HG03139 (cell line): Measurements from ENCODE around the gene SLC12A7.
"Not testable (repeated sequence)": the region's sequence is repeated elsewhere in the genome, so short reads cannot be mapped to it uniquely, and the experiment has no call there.

ENCODE experiments used
- ATAC-seq: cut with Tn5 transposase; IDR thresholded peaks from one replicate; pipeline ENCODE4 v1.9.1; 2021; ENCODE audit not compliant: unreplicated experiment

SLC12A7 gene

DNA sequence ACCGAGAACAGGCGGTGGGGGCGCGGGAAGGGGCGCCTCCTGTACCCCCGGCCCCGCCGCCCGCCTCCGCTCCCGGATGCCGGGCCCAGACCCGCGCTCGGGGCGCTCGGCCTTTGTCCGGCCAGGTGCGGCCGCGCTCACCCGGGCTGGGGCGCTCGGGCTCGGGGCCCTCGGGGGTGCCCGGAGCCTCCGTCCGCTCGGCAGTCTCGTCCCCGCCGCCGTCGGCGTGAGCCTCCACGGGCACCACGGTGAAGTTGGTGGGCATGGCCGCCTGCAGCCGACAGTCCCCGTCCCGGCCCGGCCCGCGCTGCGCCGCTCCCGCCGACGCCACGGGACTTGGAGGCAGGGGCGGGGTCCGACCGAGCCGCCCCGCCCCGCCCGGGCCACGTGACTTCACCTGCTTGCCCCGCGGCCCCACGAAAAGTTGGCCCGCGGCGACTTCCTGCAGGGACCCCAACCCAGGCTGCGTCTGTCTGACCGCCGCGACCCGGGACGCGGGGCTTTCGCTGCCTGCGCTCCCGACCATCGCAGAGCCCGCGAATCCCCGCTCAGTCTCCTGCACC is at the start of gene SLC12A7:
TSS of gene SLC12A7 (minus strand) at position 337 of the 563 bp plus-strand sequence. CDS start at position 265, 72 bp downstream.
- ATAC-seq, result no peak

DNA sequence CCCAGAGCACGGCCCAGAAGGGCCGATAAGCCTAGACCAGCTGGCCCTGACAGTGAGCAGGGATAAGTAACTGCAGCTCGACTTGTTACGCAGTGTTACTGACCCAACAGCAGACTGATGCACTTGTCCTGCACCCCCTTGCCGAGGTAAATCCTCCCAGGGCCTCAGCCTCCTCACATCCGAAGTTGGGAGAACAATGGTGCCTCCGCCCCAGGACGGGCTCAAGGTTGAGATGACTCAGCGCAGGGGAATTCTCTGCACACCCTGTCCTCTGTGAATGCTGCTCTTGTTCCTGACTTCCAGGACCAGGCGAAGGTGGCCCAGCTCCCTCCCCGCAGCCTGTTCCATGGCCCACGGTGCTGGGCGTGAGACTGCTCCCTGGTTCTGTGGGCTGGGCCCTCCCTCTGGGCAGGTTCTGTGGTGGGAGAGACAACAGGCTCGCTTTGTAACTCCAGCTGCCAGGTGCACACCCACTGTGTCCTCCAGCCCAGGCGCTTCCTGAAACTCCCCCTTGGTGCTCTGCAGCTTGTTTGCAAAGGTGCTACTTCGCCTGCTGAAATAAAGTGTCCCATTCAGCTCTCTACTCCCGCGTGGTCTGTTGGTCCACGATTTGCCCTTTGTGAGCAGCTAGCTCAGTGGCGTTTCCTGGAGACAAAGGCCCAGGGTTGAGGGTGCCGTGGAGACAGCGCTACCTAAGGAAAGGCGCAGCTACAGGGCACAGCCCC is 49.4 kb upstream of the SLC12A7 start:
- ATAC-seq, result no peak

DNA sequence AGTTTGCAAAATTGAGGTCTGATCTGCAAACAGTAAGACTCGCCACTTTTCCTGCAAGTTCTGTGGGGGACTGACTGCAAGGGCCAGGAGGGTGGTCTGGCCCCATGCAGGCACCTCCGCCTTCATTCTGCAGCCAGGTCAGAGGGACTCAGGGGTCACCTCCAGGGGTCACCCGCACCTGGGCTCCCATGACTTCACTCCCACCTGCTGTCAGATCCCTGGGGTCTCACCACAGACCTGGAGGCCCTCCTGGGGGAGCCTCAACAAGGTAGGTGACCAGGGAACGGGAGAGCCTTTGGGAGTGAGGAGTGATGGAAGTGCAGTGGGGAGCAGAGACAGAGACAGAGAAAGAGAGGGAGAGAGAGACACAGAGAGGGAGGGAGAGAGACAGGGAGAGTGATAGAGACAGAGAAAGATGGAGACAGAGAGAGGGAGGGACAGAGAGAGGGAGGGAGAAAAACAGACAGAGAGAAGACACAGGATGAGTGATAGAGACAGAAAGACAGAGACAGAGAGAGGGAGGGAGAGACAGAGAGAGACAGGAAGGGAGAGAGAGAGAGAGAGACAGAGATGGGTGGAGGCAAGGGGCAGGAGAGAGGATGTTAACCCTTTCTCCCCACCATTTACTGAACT is 48.0 kb upstream of the SLC12A7 start:
- no peak for ATAC-seq

DNA sequence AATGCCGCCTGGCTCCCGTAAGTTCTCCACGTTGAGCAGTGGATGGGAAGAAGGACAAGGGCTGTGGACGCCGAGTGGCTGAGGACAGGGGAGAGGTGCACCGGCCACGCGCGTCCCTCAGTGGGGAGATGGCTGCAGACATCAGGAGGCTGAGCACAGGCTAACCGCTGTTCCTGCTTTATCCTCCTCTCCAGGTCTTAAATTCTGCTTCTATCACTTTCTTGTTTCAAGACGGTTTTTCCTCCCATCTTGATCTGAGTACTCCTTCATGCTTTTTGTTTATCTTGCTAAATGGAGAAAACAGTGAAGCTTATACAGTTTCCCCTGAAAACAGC is 47.4 kb upstream of the SLC12A7 start:
- ATAC-seq, result no peak

DNA sequence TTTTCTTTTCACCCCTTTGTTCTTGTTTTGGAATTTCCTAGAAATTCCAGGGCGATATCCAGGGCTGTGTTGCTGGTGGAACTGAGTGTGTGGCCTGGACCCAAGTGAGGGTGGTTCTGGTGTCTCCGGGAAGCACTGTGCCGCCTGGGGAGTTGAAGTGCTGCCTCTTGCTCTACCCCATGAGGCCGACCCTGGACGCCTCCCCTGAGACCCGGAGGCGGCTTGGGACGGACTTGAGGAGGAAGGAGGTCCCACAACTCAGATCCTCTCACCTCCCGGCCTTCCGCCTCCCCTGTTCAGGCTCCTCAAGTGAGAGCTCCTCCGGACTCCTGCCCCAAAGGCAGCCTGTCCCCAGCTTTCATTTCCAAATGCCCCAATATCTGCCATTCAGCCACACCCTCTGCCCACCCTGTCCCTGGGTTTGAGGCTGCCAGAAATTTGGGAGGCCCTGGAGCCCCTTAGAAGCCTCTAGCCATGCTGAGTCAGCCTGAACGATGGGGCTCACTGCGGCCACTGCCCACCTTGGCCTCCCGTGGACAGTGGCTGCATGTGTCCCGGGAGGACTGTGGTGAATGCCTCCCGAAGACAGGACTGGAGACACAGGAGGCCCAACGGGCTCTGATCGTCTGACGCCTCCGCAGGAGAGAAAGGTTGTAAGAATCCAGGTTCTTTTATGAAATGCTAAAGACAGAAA is 46.9 kb upstream of the SLC12A7 start:
- ATAC-seq, result no peak

DNA sequence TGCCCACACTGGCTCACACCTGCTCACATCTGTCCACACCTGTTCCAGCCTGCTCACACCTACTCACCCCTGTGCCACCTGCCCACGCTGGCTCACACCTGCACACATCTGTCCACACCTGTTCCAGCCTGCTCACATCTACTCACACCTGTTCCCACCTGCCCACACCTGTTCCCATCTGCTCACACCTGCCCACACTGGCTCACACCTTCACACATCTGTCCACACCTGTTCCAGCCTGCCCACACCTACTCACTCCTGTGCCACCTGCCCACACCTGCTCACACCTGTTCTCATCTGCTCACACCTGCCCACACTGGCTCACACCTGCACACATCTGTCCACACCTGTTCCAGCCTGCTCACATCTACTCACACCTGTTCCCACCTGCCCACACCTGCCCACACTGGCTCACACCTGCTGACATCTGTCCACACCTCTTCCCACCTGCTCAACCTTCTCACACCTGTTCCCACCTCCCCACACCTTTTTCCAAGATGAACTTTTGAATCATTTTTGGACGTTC is 45.7 kb upstream of the SLC12A7 start:
- not testable (repeated sequence) for ATAC-seq

DNA sequence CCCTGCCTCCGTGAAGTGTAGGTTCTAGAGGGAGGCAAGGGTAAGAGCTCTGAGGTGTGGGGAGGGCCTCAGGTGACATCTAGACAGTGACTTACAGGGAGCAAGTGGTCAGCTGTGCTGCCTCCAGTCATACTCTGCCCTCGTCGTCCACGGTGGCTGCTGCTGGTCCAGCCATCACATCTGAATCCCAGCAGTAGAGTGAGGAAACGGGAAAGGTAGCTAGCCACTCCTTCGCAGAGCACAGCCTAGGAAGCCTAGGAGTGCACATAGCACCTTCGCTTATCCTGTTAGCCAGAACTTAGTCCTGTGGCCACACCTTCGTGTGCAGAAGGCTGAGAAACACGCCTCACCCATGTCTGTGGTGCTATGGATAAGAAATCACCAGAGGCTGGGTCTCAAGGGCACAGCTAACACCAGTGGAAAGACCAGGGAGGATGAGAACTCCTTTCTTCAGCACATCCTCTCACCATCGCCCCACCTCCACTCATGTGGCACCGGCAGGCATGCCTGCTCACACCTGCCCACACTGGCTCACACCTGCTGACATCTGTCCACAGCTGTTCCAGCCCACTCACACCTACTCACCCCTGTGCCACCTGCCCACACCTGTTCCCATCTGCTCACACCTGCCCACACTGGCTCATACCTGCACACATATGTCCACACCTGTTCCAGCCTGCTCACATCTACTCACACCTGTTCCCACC is 45.0 kb upstream of the SLC12A7 start:
- no peak for ATAC-seq

DNA sequence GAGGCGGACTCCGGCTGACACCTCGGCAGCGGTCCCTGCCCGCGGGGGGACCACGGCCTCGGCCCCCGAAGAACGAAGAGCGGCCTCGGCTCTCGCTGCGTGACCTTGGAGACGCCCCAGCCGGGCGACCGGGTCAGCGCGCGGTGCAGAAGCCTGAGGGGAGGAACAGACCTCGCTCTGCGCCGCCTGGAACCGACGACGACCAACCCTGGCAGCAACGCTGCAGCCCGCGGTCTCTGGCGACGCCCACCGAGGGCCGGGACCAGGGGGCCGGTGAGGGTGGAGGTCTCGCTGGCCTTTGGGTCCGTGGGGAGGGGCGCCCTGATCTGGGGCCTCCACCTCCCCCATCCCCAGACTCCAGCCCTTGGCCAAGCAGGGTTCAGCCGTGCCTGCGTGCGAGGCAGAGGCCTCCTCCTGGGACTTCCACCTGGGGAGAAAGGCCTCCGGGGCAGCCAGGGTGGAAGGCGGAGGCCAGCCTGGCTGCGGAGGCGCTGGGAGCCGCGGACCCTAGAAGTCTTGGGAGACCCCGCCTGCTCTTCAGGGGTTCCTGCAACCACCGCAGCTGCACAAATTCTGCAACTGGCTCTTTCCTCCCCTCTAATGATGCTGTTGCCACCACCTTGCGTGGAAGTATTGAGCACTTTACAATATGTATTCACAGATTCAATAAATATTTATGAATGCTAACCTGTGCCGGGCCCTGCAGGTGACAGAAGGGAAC is 44.3 kb upstream of the SLC12A7 start:
- ATAC-seq, result no peak

DNA sequence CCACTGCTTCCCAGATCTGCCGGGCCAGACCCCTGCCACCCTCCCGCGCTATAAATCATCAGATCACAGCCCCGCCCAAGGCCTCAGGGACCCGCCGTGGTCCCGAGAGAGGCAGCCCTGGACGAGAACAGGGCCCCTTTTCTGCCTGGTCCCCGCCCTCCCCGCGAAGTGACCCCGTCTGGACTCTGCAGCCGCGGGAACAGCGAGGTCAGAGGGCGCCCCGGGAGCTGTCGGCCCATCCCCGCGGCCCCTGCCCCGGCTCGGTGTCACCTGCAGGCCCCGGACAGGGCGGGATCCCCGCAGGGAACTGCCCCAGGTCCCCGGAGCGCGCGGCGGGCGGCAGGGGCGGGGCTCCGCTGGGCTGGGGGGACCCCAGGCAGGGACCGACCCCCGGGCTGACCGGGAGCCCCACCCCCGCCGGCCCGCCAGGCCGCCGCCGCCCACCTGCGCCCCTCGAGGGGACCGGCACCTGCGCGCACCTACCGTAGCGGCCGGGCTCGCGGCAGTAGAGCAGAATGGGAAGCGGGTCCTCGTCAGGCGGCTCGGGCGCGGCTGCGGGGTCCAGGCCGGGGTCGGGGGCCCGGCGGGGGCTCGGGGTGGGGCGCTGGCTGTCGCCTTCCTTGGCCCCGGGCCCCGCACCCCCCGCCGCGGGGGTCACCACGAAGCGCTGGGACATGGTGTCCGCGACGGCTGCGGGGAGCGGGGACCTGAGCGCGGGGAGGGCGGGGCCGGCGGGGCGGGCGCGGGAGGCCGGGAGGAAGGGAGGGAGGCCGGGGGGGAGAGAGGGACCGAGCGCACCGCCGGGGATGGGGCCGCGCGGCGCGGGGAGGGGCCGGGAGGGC is 43.5 kb upstream of the SLC12A7 start:
- no peak for ATAC-seq

DNA sequence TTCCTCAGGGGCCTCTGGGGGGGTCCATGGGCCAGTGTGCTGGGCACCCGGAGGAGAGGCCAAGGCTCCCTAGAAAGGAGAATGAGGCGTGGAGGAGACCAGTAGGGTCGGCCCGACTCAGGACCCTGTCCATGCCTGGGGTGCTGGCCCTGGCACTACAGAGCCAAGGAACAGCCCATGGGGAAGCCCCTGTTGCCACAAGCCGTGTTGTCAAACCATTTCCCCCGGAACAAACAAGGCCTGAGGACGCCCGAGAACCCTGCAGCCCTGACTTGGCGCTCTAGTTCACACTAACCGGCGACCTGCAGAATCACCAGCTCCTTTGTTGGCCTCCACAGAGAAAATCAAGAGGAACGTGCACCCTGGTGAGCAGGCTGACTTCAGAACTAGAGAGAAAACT is 41.6 kb upstream of the SLC12A7 start:
- no peak for ATAC-seq

DNA sequence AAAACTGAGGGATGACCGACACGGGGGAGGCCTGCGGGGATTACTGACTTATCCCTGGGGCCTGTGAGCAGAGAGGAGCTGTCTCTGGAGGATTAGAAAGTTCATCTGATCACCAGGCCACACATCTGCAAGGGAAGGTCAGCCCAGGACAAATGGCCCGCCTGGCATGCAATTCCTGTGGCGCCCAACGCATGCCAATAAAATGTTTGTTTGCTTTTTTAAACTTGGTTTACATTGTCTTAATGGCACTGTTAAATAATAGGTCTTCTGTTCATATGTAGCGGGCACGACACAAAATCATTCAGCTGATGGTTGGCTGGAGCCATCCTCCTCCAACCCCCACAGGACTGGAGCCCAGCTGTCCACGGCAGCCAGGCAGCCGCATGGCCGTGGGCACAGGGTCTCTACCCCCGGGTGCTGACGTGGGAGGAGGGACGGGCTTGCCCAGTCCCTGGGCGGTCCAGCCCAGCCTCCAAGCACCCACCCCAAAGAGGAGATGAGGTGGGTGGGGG is 41.0 kb upstream of the SLC12A7 start:
- ATAC-seq, result no peak

DNA sequence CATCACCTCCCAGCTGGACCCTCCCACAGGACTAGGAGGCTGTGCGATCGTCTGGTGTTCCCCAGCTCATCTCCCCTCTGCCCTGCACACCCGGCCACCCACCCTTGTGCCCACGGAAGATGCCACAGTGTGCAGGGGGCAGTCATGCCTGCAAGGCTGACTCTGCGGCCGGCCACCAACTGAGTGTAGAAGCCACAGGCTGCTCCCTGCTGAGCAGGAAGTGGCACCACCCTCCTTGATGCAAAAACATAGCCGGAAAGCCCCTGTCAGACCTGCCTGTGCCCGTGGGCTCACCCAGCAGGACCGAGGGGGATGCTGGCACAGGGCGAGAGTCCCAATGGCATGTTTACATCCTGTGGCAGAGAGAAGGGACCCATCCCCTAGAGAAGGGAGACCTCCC is 40.3 kb upstream of the SLC12A7 start:
- no peak for ATAC-seq

DNA sequence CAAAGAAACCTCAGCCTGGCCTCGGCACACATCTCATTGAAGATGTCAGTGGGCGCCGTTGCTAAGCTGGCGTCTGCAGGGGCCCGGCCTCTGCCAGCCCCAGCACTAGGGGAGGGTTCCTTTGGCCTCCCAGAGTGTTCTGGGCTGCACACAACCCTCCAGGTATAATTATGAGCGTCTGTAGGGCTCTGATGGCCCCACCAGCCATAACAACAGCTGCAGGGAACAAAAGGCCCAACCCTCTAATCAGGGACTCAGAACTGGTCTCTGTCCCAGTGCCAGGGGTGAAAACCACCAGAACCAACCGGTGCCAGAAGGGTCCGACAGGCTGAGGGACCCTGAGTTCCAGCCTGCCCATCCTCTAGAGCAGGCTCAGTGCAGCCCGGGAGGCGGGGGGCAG is 39.5 kb upstream of the SLC12A7 start:
- no peak for ATAC-seq

DNA sequence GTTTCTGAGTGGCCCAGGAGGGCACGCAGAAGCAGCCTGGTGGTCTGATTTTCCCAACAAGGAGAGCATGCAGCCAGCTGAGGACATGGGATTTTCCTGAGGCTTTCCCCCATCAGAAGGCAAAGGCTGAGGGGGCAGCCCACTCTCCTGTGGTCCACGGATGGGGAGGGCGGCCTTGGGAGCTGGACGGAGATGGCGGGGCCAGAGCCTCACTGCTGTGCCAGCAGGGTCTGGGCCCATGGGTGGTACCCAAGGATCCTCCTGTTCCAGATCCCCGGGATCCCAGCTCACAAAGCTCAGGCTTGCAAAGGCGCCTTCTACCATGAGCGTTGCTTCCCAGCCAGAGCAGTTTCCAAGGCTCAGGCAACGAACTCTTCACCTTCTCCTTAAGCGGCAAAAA is 39.0 kb upstream of the SLC12A7 start:
- no peak for ATAC-seq

DNA sequence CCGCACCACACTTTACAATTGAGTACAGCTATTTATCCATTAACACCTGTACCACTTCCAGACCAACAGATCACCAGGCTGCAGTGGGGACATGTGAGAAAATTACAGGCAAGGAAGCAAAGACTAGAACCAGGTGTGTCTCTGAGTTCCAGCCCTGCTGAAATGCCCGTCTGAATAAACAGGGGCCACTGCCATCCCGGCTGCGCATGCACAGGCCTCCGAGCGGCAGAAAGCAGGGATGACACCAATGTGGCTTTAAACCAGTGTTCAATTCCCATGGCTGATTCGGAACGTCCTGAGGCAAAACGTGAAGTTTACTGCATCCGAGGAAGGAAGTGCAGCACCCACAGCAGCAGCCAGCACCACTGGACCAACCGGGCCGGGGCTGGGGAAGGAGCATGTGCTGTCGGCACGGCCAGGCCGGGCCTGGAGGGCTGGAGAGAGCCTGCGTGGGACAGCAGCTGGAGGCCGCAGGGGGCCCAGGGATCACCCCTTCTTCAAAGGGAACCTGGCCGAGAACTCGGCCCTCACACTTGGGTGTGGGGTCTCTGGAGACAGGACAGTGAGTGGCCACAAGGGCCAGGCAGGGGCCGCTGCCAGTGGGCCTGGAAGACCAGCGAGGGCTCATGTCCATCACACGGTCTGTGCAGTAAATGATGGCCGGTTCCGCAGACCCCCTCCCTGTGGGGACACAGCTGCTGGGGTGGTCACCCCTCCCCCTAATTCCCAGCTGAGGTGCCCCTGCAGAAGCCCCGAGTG is 33.0 kb upstream of the SLC12A7 start:
- ATAC-seq, result no peak

DNA sequence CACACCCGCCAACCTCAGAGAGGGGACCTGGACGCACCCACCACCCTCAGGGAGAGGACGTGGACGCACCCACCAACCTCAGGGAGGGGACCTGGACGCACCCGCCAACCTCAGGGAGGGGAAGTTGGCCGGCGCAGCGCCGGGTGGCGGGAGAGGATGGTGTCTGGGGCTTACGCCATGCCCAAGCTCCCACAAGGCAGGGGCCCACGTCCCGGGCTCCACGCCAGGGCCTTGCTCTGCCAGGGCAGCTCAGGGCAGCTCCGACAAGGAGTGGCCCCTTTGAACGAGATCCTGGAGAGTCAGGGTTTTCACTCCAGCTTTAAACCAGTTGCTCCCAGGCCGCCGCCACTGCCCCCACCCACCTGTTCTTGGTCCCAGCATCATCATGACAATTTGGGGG is 32.2 kb upstream of the SLC12A7 start:
- ATAC-seq, result no peak

DNA sequence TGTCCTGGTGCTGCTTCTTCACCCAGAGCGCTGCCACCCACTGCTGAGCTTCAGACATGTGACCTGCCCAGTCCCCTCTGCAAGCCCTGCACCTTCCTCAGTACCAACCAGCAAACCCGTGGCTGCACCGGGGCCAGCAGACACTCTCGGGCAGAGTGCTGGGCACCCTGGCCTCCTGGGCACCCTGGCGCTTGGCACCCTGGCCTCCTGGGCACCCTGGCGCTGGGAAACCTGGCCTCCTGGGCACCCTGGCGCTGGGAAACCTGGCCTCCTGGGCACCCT is 31.7 kb upstream of the SLC12A7 start:
- no peak for ATAC-seq

DNA sequence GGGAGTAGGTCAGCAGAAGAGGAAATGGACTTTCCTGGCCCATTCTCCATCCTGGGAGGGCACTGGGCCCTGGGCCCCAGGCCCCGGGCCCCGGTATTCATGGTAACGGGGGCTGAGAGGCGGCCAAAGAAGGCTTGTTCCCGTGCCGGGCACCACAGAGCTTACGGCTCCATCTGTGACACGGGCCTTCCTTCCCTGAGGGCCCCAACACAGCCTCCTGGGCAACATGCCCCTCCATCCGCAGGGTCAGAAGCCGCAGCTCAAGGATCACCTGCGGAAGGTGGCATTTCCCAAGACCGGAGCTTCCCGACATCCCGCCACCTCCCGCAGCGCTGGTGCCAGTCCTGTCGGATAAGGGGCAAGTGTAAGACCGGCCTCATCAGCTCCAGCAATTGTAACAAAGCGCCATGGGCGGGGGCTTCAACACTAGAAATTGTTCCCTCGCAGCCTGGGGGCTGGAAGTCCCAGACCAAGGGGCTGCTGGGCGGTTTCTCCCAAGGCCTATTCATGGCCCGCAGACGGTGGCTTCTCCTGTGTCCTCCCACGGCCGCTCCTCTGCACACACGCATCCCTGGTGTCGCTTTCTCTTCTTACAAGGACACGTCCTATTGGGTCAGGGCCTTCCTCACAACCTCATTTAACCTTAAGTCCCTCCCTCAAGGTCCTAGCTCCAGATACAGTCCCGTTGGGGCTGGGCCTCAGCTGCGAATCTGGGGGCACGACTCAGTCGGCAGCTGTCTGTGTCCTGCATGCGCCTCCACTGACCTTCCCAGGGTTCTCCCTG is 31.2 kb upstream of the SLC12A7 start:
- no peak for ATAC-seq
